Endodermal cell (in vitro differentiated cells): ENCODE data around the gene CNTN4. TPM values are rescaled to one million over a fixed set of nuclear protein-coding genes. Genes with fewer than 3 reads are reported as not detected.

Source experiments
- DNase-seq: peaks from one replicate; pipeline ENCODE4 v3.0.0-alpha.2; 2017
- H3K27ac ChIP-seq: 2 replicates; pipeline ENCODE4 v1.5.1; 2013; ENCODE audit warnings: mild to moderate bottlenecking, low read depth, low read length, moderate library complexity
- H3K27me3 ChIP-seq: 2 replicates; pipeline ENCODE4 v1.6.1; 2013; ENCODE audit warnings: mild to moderate bottlenecking, low read length, moderate library complexity; ENCODE audit not compliant: insufficient read depth, control insufficient read depth, poor library complexity, severe bottlenecking
- H3K36me3 ChIP-seq: 2 replicates; pipeline ENCODE4 v1.7.0; 2013; ENCODE audit warnings: mild to moderate bottlenecking, low read length, moderate library complexity; ENCODE audit not compliant: control insufficient read depth, insufficient read depth
- H3K4me1 ChIP-seq: one replicate; pipeline ENCODE4 v1.7.0; 2013; ENCODE audit warnings: low read length; ENCODE audit not compliant: control insufficient read depth, insufficient read depth
- H3K4me3 ChIP-seq: 2 replicates; pipeline ENCODE4 v1.5.1; 2013; ENCODE audit warnings: mild to moderate bottlenecking, low read length, moderate library complexity
- H3K9ac ChIP-seq: 2 replicates; pipeline ENCODE4 v1.6.1; 2013; ENCODE audit warnings: mild to moderate bottlenecking, low read length, moderate library complexity; ENCODE audit not compliant: poor library complexity, severe bottlenecking; ENCODE audit errors: extremely low read depth
- H3K9me3 ChIP-seq: 2 replicates; pipeline ENCODE4 v1.6.1; 2013; ENCODE audit warnings: mild to moderate bottlenecking, low read length, moderate library complexity; ENCODE audit not compliant: control insufficient read depth
- H3K27ac Mint-ChIP-seq: 2 replicates; pipeline ENCODE4 v1.8.0; 2020; ENCODE audit warnings: mixed read lengths
- H3K27me3 Mint-ChIP-seq: 2 replicates; pipeline ENCODE4 v1.8.0; 2021; ENCODE audit warnings: mild to moderate bottlenecking, mixed read lengths; ENCODE audit not compliant: insufficient read depth
- H3K36me3 Mint-ChIP-seq: 2 replicates; pipeline ENCODE4 v1.8.0; 2020; ENCODE audit warnings: low read depth, mixed read lengths
- H3K4me1 Mint-ChIP-seq: 2 replicates; pipeline ENCODE4 v1.8.0; 2020; ENCODE audit warnings: mixed read lengths
- H3K4me3 Mint-ChIP-seq: 2 replicates; pipeline ENCODE4 v1.8.0; 2020; ENCODE audit warnings: mild to moderate bottlenecking, moderate library complexity, mixed read lengths
- H3K9me3 Mint-ChIP-seq: 2 replicates; pipeline ENCODE4 v1.8.0; 2020; ENCODE audit warnings: mild to moderate bottlenecking, mixed read lengths
- CTCF ChIP-seq: fragments of 200-600 bp; sonication (generic); conservative IDR thresholded peaks from 2 replicates; pipeline ENCODE4 v1.5.0; 2021; ENCODE audit warnings: antibody characterized with exemption, mild to moderate bottlenecking
- WGBS, 2 experiments: methylation state at CpG; one replicate each; pipeline versions ENCODE4 v1.1.5 to v1.1.7; 2013; ENCODE audit warnings: missing lambda C conversion rate in 2 of 2, mixed read lengths in 1 of 2; ENCODE audit not compliant: insufficient coverage in 1 of 2, insufficient read length in 1 of 2; 5-methylcytosine and 5-hydroxymethylcytosine counted together
- total RNA-seq, 2 donors: library from RNA; stranded (reverse); fragmentation: NEBNext Ultra II Directional in 1 of 2; extraction: Animal tissue kit (Norgen Biotek cat#: 25700) in 1 of 2; gene quantifications; 2 replicates in 1 of 2; 3 replicates in 1 of 2; pipeline ENCODE4 v1.2.1, GENCODE V29; 2021

The CNTN4 gene
- total RNA-seq, 2 donors from 2014 or later, result 10.8 to 11.1 TPM

GRCh38 chr3:3016226-3016625 lies 917.6 kb downstream of the CNTN4 start:
- H3K9ac ChIP-seq, result no peak overlapping the region
- no peaks in the 10 kb centered on the region for H3K9me3 ChIP-seq
- no peak overlapping the region for H3K27ac ChIP-seq
- peaks cover 7% of the 10 kb centered on the region for H3K27me3 Mint-ChIP-seq
- H3K36me3 ChIP-seq, result no peaks in the 10 kb centered on the region
- no peaks in the 10 kb centered on the region for H3K36me3 Mint-ChIP-seq
- no peaks in the 10 kb centered on the region for H3K27me3 ChIP-seq
- no peak overlapping the region for H3K4me3 ChIP-seq
- no peak for TF ChIP-seq CTCF
- no peaks in the 10 kb centered on the region for H3K4me1 ChIP-seq
- no peak overlapping the region for H3K4me3 Mint-ChIP-seq
- no peak overlapping the region for H3K27ac Mint-ChIP-seq
- H3K4me1 Mint-ChIP-seq, result peaks cover 15% of the 10 kb centered on the region
- no peaks in the 10 kb centered on the region for H3K9me3 Mint-ChIP-seq
- 83 to 97% methylated on average over 3 to 4 of the region's 4 CpGs for WGBS, 2 experiments
- DNase-seq, result no peak

- H3K4me1 ChIP-seq, result no peaks in the 10 kb centered on the region
- H3K9ac ChIP-seq, result no peak overlapping the region
- H3K27ac ChIP-seq, result no peak overlapping the region
- Mint-ChIP-seq H3K4me3 (no peak overlapping the region), H3K27ac (no peak overlapping the region), H3K4me1 (peaks cover 12% of the 10 kb centered on the region), H3K27me3 (no peaks in the 10 kb centered on the region), H3K9me3 (no peaks in the 10 kb centered on the region), H3K36me3 (no peaks in the 10 kb centered on the region)
- H3K9me3 ChIP-seq, result no peaks in the 10 kb centered on the region
- no peaks in the 10 kb centered on the region for H3K36me3 ChIP-seq
- no peak for TF ChIP-seq CTCF
- no peaks in the 10 kb centered on the region for H3K27me3 ChIP-seq
- WGBS, 2 experiments, result 77 to 82% methylated on average over 4 to 7 of the region's 7 CpGs
- no peak overlapping the region for H3K4me3 ChIP-seq
- DNase-seq, result no peak
Observed at GRCh38 chr3:3020209-3020608, 921.5 kb downstream of the CNTN4 start.

- H3K27ac Mint-ChIP-seq, result no peak overlapping the region
- H3K36me3 ChIP-seq, result no peaks in the 10 kb centered on the region
- H3K4me3 Mint-ChIP-seq, result no peak overlapping the region
- H3K36me3 Mint-ChIP-seq, result no peaks in the 10 kb centered on the region
- H3K4me1 Mint-ChIP-seq, result peaks cover 6% of the 10 kb centered on the region
- no peaks in the 10 kb centered on the region for H3K4me1 ChIP-seq
- no peak overlapping the region for H3K27ac ChIP-seq
- no peak overlapping the region for H3K4me3 ChIP-seq
- no peak for DNase-seq
- no peak for TF ChIP-seq CTCF
- peaks cover 15% of the 10 kb centered on the region for H3K27me3 ChIP-seq
- H3K9me3 Mint-ChIP-seq, result no peaks in the 10 kb centered on the region
- H3K27me3 Mint-ChIP-seq, result peaks cover 4% of the 10 kb centered on the region
- no peaks in the 10 kb centered on the region for H3K9me3 ChIP-seq
- H3K9ac ChIP-seq, result no peak overlapping the region
- 85 to 88% methylated on average over 5 to 7 of the region's 7 CpGs for WGBS, 2 experiments
Observed at GRCh38 chr3:3023111-3023745, 924.6 kb downstream of the CNTN4 start.
